T-helper 2 cell treated with Interferon-gamma antibody and Interleukin-4, amounts not matched to agents 5 μg/mL and 100 μg/mL, for 36 hours (primary cell): ENCODE measurements around the gene PMEPA1.

Experiments
- DNase-seq: peaks from one replicate; pipeline ENCODE4 v3.0.0; 2021; ENCODE audit warnings: low spot score
- H3K27ac Mint-ChIP-seq: one replicate; pipeline ENCODE4 v1.8.0; 2021; ENCODE audit warnings: mild to moderate bottlenecking, mixed read lengths
- H3K27me3 Mint-ChIP-seq: one replicate; pipeline ENCODE4 v1.8.0; 2021; ENCODE audit warnings: low read depth, mixed read lengths
- H3K36me3 Mint-ChIP-seq: one replicate; pipeline ENCODE4 v1.8.0; 2021; ENCODE audit warnings: low read depth, mixed read lengths
- H3K4me1 Mint-ChIP-seq: one replicate; pipeline ENCODE4 v1.8.0; 2021; ENCODE audit warnings: low read depth, mixed read lengths
- H3K4me3 Mint-ChIP-seq: one replicate; pipeline ENCODE4 v1.8.0; 2022; ENCODE audit warnings: mild to moderate bottlenecking, moderate library complexity, mixed read lengths
- H3K9me3 Mint-ChIP-seq: one replicate; pipeline ENCODE4 v1.8.0; 2021; ENCODE audit warnings: mixed read lengths

Gene PMEPA1

DNA sequence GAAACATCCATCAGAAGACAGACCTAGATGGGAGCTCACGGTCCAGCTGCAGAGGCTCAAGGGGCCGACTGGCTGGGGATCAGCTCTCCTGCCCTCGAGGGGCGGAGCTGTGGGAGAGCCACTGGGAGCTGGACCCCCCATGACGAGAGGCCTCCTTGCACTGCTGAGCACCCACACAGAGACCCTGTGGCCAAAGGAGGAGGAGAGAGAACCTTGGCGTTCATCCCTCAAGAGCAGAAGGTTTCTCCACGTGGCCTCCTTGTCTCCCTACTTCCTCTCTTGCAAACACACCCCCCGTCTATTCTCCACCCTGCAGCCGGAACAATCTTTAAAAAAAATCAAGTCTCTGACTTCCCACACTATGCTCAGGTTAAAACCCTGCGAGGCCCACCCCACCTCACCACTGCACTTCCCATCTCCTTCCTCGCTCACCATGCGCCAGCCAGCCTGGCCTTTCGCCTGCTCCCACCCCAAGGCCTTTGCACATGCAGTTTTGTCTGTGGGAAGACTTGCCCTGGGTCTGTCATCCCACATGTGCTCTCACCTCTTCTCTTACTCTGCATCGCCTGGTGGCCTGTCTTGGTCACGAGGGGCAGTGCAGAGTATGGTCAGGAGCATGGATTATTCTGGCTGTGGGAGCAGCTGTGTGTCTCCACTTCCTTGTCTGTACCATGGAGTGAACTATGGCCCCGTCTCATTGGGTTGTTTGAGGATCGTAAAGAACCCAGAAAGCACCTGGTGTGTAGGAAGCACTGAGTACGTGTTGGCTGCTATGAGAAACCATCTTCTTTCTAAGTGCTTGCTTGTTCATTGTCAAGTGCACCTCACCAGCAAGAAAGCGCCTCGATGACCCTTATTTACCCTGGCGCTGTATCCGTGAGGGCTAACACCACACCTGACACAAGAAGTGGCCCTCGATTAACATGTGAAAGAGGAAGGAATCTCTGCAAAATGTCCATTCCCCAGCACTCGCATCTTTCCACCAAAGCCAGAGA, 32.9 kb downstream of the PMEPA1 start:
- Mint-ChIP-seq H3K9me3 (no peaks in the 10 kb centered on the region), H3K4me3 (no peak overlapping the region), H3K27me3 (peaks cover 2% of the 10 kb centered on the region), H3K27ac (no peak overlapping the region), H3K4me1 (no peaks in the 10 kb centered on the region), H3K36me3 (no peaks in the 10 kb centered on the region)
- no peak for DNase-seq

- H3K9me3 Mint-ChIP-seq, result no peaks in the 10 kb centered on the region
- no peak overlapping the region for H3K4me3 Mint-ChIP-seq
- no peaks in the 10 kb centered on the region for H3K4me1 Mint-ChIP-seq
- no peaks in the 10 kb centered on the region for H3K36me3 Mint-ChIP-seq
- no peaks in the 10 kb centered on the region for H3K27me3 Mint-ChIP-seq
- DNase-seq, result no peak
- H3K27ac Mint-ChIP-seq, result no peak overlapping the region
Observed at GRCh38 chr20:57675773-57676172, 34.0 kb downstream of the PMEPA1 start.

DNA sequence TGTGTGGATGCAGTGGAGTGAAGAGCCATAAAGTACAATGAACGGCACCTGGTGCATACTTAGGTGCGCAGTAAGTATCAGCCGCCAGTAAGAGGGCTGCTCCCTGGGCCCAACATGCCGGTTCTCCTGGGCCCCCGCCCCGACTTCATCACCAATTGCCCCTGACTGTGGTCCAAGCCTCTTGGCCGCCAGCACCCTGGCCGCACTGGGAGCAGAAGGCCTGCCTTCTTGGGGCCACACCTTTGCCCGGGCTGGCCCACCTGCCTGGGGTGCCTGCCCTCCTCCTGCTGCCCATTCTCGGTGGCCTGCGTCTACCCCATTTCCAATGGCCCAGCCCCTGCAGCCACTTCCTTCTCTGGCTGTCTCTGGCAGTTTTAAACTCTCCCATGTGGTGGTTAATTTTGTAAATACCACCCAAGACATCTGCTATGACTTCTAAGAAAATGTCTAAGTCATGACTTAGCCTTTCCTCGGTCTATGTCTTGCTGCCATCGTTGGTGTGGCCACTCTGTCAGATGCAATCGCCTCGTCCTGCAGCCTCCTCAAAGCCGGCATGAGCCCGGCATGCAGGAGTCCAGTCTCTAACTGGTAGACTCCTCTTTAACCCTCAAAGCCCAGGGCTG, 36.8 kb downstream of the PMEPA1 start:
- Mint-ChIP-seq H3K4me3 (no peak overlapping the region), H3K36me3 (no peaks in the 10 kb centered on the region), H3K27ac (no peak overlapping the region), H3K9me3 (no peaks in the 10 kb centered on the region), H3K27me3 (no peaks in the 10 kb centered on the region), H3K4me1 (no peaks in the 10 kb centered on the region)
- no peak for DNase-seq

DNA sequence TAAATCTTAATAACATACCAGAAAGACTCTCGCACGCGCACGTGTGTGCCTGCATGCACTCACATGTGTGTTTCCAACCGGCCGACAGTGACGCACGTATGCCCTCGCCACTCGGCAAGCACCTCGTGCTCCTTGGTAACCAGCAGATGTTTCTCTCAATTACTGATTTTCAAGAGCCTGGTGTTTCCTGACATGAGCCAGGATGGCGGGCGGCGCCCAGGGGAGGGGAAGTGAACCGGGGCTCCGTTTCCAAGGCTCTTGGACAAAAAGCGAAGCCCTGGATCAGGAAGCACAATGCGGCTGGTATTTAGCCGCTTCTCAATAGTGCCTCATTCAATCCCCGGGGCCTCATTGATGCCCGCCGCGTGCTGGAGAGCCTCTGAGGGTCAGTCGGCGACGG, 37.7 kb downstream of the PMEPA1 start:
- H3K27ac Mint-ChIP-seq, result no peak overlapping the region
- DNase-seq, result no peak

GRCh38 chr20:57671662-57672061, 38.2 kb downstream of the PMEPA1 start:
- Mint-ChIP-seq H3K4me1 (no peaks in the 10 kb centered on the region), H3K27ac (no peak overlapping the region), H3K27me3 (no peaks in the 10 kb centered on the region), H3K36me3 (no peaks in the 10 kb centered on the region), H3K9me3 (no peaks in the 10 kb centered on the region), H3K4me3 (no peak overlapping the region)
- DNase-seq, result no peak

More for the DNA sequence above, 37.7 kb downstream of the PMEPA1 start:
- H3K4me1 Mint-ChIP-seq, result no peaks in the 10 kb centered on the region
- no peaks in the 10 kb centered on the region for H3K36me3 Mint-ChIP-seq
- no peak overlapping the region for H3K4me3 Mint-ChIP-seq
- H3K27me3 Mint-ChIP-seq, result no peaks in the 10 kb centered on the region
- H3K9me3 Mint-ChIP-seq, result no peaks in the 10 kb centered on the region

DNA sequence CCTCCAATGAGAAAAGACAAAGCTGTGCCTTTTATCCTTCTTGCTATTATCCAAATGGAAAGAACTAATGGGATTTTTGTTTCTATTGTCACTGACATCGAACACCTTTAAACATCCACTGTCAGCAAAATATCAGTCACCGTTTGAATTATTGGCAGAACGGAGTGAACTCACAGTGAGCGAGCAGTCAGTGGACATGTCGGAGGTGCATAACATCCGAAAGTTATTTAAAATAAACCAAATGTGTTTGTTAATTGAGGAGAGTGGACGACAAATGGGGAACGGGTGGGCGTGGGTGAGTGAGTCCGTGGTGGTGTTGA, 38.8 kb downstream of the PMEPA1 start:
- Mint-ChIP-seq H3K4me3 (no peak overlapping the region), H3K36me3 (no peaks in the 10 kb centered on the region), H3K27me3 (no peaks in the 10 kb centered on the region), H3K4me1 (no peaks in the 10 kb centered on the region), H3K9me3 (no peaks in the 10 kb centered on the region), H3K27ac (no peak overlapping the region)
- no peak for DNase-seq

- H3K4me1 Mint-ChIP-seq, result no peaks in the 10 kb centered on the region
- H3K9me3 Mint-ChIP-seq, result no peaks in the 10 kb centered on the region
- H3K36me3 Mint-ChIP-seq, result no peaks in the 10 kb centered on the region
- no peak overlapping the region for H3K4me3 Mint-ChIP-seq
- no peak for DNase-seq
- H3K27me3 Mint-ChIP-seq, result no peaks in the 10 kb centered on the region
- no peak overlapping the region for H3K27ac Mint-ChIP-seq
Observed at GRCh38 chr20:57670288-57671071, 39.3 kb downstream of the PMEPA1 start.

DNA sequence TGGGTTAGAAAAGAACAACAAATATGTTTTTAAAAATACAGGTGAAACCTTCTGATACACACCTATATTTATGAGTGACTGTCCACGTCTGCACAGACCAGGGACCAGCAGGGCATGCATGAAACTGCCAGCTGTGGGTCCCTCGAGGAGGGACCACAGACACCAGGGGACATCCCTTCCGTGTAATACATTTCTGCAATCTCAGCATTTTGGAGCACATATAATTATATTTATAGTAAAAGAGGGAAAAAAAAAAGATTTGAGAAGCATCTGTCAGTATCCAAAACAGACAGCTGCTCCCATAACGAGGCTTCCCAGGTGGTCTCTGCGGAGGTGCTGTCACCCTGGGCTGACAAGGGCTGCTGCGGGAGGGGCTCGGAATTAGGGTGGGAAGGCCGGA, 40.2 kb downstream of the PMEPA1 start:
- Mint-ChIP-seq H3K4me3 (no peak overlapping the region), H3K9me3 (no peaks in the 10 kb centered on the region), H3K4me1 (no peaks in the 10 kb centered on the region), H3K27ac (no peak overlapping the region), H3K27me3 (no peaks in the 10 kb centered on the region), H3K36me3 (no peaks in the 10 kb centered on the region)
- DNase-seq, result no peak

GRCh38 chr20:57667924-57668782, 41.7 kb downstream of the PMEPA1 start:
- no peaks in the 10 kb centered on the region for H3K4me1 Mint-ChIP-seq
- no peak for DNase-seq

GRCh38 chr20:57667388-57667787, 42.4 kb downstream of the PMEPA1 start:
- Mint-ChIP-seq H3K27ac (no peak overlapping the region), H3K36me3 (no peaks in the 10 kb centered on the region), H3K4me3 (no peak overlapping the region), H3K4me1 (no peaks in the 10 kb centered on the region), H3K9me3 (no peaks in the 10 kb centered on the region), H3K27me3 (no peaks in the 10 kb centered on the region)
- no peak for DNase-seq

More at GRCh38 chr20:57667924-57668782, 41.7 kb downstream of the PMEPA1 start:
- Mint-ChIP-seq H3K4me3 (no peak overlapping the region), H3K9me3 (no peaks in the 10 kb centered on the region), H3K36me3 (no peaks in the 10 kb centered on the region), H3K27me3 (no peaks in the 10 kb centered on the region), H3K27ac (no peak overlapping the region)

- H3K36me3 Mint-ChIP-seq, result no peaks in the 10 kb centered on the region
- no peak overlapping the region for H3K4me3 Mint-ChIP-seq
- H3K4me1 Mint-ChIP-seq, result no peaks in the 10 kb centered on the region
- H3K27ac Mint-ChIP-seq, result no peak overlapping the region
- no peaks in the 10 kb centered on the region for H3K9me3 Mint-ChIP-seq
- DNase-seq, result no peak
- no peaks in the 10 kb centered on the region for H3K27me3 Mint-ChIP-seq
Observed at GRCh38 chr20:57666834-57667157, 43.0 kb downstream of the PMEPA1 start.

DNA sequence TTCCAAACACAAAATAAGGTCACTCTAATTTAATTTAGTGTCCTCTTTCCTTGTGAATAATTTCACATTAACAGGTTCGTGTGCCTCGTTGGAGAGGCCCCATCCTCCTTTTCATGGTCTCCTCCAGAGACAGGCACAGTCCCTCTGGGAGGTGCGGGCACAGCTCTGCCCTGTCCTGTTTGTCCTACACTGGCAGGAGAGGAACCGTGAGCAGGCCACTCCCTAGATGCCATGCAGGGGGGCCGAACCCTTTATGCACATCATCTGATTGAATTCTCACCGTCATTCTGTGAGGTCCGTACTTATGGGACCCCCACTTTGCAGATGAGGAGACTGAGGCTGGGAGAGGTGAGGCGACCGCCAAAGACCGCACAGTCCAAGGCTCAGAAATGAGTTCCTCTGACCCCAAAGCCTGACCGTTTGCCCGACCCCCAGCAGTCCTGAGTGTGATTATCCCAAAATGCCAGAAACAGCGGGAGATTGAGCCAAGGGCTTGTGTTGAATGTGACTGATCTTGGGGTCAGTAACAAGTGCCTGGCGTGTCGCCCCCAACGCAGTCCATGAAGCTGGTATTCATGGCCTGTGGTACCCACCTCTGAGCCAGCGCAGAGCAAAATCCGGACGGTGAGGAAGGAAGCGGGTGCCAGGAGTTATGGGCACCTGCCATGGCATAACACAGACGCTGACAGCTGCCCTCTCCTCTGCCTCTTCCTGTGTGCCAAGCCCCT, 43.5 kb downstream of the PMEPA1 start:
- H3K4me1 Mint-ChIP-seq, result no peaks in the 10 kb centered on the region
- no peaks in the 10 kb centered on the region for H3K36me3 Mint-ChIP-seq
- H3K4me3 Mint-ChIP-seq, result no peak overlapping the region
- H3K27me3 Mint-ChIP-seq, result no peaks in the 10 kb centered on the region
- H3K27ac Mint-ChIP-seq, result no peak overlapping the region
- no peak for DNase-seq
- no peaks in the 10 kb centered on the region for H3K9me3 Mint-ChIP-seq

DNA sequence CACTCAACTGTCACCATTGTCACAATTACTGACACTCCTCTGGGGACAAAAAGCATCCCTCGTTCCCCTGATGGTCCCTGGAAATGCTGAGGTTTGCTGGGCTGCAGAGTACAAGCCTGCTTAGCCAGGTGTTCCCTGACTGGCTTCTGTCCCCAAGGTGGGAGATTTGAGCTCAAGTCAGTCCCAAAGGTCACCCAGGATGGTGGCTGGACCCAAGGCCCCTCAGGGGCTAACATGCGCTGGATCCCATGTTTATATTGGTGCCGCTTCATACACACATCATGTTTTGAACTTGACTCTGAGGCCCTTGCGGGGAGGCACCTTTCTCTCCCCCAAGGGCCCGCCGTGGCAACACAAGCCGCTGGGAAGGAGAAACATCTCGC, 44.2 kb downstream of the PMEPA1 start:
- no peaks in the 10 kb centered on the region for H3K27me3 Mint-ChIP-seq
- no peak for DNase-seq
- H3K27ac Mint-ChIP-seq, result no peak overlapping the region
- H3K4me3 Mint-ChIP-seq, result no peak overlapping the region
- no peaks in the 10 kb centered on the region for H3K36me3 Mint-ChIP-seq
- no peaks in the 10 kb centered on the region for H3K4me1 Mint-ChIP-seq
- H3K9me3 Mint-ChIP-seq, result no peaks in the 10 kb centered on the region
